Fibroblast of skin of scalp (primary cell): ENCODE measurements around the gene CHD9NB.

Experiments
- DNase-seq: peaks from one replicate; pipeline ENCODE4 v3.0.0-alpha.2; 2013

CHD9NB gene

DNA sequence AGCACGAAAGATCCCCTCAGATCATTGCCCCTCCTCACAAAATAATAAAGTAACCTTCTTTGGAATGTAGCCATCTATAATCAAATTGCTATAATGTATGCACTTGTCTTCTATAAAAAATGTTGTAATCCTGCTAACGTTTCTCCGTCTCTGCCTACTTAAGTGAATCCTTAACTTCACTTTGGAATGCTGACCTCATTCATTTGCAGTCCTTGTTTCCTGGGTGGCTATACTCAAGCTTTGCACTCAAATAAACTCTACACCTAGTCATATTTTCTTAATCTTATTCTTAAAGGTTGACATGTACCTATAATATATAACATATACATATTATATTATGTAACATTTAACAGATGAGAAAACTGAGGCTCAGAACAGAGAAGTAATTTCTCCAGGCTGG is 22.7 kb downstream of the CHD9NB start:
- no peak for DNase-seq

DNA sequence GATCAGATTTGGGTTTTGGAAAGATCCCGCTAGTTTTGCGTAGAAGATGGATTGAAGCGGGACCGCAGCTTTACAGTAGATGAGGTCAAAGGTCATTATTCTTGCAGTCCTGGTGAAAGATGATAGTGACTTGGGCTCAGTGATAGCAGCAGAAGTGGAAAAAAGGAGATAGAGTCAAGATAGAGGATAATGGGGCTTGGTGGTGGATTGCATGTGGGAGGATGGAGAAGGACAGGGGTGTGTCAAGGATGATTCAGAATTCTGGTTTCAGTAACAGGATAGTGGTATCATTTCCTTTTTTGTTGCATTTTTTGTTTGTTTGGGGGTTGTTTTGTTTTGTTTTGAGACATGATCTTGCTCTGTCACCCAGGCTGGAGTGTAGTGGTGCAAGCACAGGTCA is 28.7 kb downstream of the CHD9NB start:
- DNase-seq = no peak

DNA sequence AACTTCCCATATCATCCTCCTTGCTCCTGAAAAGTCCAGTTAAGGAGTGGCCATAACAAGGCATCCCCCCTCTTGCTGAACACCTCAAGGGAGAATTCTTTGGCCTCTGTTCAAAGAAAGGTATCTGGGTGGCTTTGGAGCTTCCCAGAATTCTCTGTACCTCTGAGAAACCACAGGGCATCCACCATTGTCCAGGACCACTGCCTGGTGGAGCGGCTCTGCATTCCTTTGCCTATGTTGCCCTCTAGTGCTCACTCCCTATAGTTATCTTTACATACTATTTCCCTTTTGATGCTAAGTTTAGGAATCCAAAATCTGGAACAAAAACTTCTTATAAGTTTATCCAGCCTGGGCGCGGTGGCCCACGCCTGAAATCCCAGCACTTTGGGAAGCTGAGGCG is 30.3 kb downstream of the CHD9NB start:
- DNase-seq = peak; percentile 57

DNA sequence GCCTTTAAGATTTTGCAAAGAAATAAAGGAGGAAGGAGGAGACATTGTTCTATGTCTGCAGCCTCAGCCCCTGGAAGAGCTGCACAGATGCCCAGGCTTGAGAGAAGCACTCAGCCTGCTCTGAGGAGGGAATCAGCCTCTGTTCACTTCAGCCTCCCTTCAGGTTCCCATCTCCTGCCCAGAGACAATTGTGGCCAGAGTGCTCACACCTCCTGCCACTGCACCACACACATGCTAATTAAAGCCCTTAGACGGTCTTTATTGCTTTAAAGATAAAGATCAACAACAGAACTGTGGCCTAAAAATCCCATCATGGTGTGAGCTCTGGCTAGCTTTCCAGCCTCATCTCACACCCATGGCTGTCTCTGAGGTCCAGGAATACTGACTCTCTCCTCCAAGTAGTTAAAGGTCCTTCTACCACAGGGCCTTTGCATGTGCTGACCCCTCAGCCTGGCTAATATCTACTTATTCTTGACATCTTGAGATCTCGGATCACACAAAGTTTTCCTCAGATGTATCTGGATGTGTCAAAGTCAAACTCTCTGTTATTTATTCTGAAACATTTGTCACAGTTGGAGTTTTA is 33.8 kb downstream of the CHD9NB start:
- no peak for DNase-seq

DNA sequence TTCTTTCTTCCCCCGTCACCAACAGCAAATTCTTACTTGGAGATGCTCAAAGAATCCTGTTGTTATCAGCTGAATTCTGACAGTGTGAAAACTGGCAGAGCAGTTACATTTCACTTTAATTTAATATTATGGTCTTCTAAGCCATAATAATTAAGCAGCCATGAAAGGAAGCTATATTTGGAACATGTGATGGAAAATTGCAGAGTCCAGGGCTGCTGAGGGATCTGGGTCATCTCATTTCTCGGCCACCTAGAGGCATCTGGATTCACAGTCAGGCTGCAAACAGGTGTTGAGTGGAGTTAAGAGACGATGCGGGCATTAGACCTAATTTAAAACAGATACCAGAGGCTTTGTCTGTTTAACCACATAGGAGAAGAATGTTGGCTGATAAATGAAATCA is 38.4 kb downstream of the CHD9NB start:
- no peak for DNase-seq

DNA sequence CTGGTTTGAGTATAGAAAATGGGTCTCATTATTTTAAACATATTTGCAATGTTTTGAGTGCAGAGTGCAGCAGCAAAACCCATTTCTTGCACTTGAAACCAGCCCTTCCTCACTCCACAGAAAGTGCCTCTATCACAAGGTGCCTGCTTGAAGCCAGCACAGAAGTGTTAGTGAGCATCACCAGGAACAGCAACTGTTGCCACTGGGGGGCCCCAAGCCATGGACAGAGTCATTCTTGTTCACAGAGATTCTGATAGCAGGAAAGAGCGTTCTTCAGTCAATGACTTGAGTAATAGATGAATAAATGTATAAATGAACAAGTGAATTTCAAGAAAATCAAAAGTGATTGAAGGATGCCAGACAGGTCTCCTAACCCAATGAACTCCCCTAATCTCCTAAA is 45.6 kb downstream of the CHD9NB start:
- no peak for DNase-seq

DNA sequence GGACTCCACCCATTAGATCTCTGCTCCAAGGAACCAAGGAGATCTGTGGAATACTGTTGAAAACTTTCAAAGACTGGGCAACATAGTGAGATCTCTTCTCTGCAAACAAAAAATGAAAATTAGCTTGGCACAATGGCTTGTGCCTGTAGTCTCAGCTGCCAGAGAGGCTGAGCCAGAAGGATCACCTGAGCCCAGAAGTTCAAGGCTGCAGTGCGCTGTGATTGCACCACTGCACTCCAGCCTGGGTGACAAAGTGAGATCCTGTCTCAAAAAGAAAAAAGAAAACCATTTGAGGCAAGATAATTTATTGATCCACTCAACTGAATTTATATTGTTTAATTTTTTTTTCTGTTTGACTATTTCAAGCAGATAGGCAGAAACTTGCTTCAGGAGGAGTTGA is 54.8 kb downstream of the CHD9NB start:
- DNase-seq = no peak

DNA sequence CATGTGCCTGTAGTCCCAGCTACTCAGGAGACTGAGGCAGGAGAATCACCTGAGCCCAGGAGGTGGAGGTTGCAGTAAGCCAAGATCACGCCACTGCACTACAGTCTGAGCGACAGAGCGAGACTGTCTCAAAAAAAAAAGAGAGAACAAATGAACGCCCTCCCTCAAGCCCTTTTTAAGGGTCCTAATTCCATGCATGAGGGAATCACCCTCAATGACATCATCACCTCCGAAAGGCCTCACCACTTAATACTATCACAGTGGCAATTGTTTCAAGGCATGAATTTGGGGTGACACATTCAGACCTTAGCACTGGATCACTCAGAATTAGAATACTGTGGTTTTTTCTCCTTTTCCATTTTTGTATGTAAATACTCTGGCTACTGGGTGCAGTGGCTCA is 57.8 kb downstream of the CHD9NB start:
- no peak for DNase-seq

DNA sequence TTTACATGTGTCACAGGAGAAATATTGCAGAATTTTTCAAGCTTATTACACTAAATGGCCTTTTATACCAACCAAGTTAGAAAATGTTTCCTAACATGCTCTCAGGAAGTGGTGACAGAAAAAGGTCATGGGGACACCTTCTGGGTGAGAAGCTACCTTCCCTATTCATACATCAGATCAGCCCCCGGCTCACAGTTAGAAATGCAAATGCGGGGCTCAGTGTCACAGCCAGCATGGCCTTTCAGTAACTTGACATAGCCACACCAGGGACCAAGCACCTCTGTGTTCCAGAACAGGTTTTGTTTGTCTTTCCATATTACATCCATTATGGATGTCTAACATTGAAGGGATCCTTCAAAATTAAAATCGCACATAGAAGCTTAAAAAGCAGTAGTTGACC is 59.5 kb downstream of the CHD9NB start:
- no peak for DNase-seq

DNA sequence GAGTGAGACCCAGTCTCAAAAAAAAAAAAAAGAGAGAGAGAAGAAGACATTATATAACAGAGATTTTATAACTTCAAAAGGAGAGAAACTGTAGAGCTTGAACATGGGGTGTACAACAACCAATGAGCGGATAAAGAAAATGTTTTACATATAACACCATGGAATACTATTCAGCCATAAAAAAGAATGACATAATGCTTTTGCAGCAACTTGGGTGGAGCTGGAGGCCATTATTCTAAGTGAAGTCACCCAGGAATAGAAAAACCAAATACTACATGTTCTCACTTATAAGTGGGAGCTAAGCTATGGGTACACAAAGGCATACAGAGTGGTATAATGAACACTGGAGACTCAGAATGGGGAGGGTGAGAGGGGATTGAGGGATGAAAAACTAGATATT is 61.1 kb downstream of the CHD9NB start:
- no peak for DNase-seq
